Transverse colon (tissue), 4 donors: ENCODE data around the gene PIEZO2.

Experiments used
- CTCF ChIP-seq, 5 experiments: fragments of 200-600 bp in 3 of 5; fragments of 450-650 bp in 2 of 5; sonication (generic) in 3 of 5; IDR thresholded peaks; 1 replicate in 2 of 5; 2 replicates in 3 of 5; pipeline ENCODE4 v1.5.1; 2016 to 2017; ENCODE audit warnings: antibody characterized with exemption in 5 of 5, inconsistent platforms in 3 of 5, mild to moderate bottlenecking in 2 of 5, moderate library complexity in 1 of 5
- POLR2A ChIP-seq: fragments of 450-650 bp; IDR thresholded peaks from one replicate; pipeline ENCODE4 v1.6.1; 2016; ENCODE audit warnings: antibody characterized with exemption, mild to moderate bottlenecking, moderate library complexity
- POLR2AphosphoS5 ChIP-seq, 3 donors: sonication (generic); formaldehyde crosslinking; IDR thresholded peaks; one replicate each; pipeline ENCODE4 v1.6.1; 2016; ENCODE audit warnings: antibody characterized with exemption in 3 of 3

- TF ChIP-seq CTCF (IDR thresholded peaks at IDR 0.05) (no peak), POLR2AphosphoS5 (IDR thresholded peaks at IDR 0.05) (no peak), POLR2A (no peak)
Measured at GRCh38 chr18:10878703-10879102, 270.7 kb downstream of the PIEZO2 start.
